ENCODE data around the gene ENHO. TPM values are rescaled to one million over a fixed set of nuclear protein-coding genes. Genes with fewer than 3 reads are reported as not detected.

Gene ENHO
- polyA plus RNA-seq, 1 donor (not counting 4 experiments of a cell fraction or from before 2014, with no cell fraction given), result not detected

Small RNAs within 50 kb of the gene (small RNA-seq; reads per million reads assigned to genes)
- 0 reads per million in 3 experiments for gene RN7SKP24 (ENCODE audit: insufficient read length in 3 of 3, low read depth in 3 of 3, low replicate concordance in 1 of 3)

Other genes starting within 250 kb of the ENHO start
- 1.1 to 1.8 TPM (median 1.5 TPM) in 3 replicates for gene KIF24, start 193.7 kb downstream of the ENHO start, polyA plus RNA-seq
- gene NUDT2, start 193.4 kb downstream of the ENHO start, polyA plus RNA-seq, result 33.4 to 35.3 TPM (median 33.6 TPM) in 3 replicates
- 3.1 to 4.6 TPM (median 3.7 TPM) in 3 replicates for gene MYORG, start 146.1 kb downstream of the ENHO start, polyA plus RNA-seq
- 8.9 to 10.6 TPM (median 9.2 TPM) in 3 replicates for gene FAM219A, start 64.4 kb downstream of the ENHO start, polyA plus RNA-seq
- 0.08 TPM in 1 of 3 replicates, not detected in the others for gene DNAI1, start 64.2 kb downstream of the ENHO start, polyA plus RNA-seq
- gene CNTFR, start 66.7 kb upstream of the ENHO start, polyA plus RNA-seq, result 0.42 to 1.5 TPM (median 0.66 TPM) in 3 replicates
- gene RPP25L, start 89.1 kb upstream of the ENHO start, polyA plus RNA-seq, result 21.9 to 37.0 TPM (median 23.4 TPM) in 3 replicates
- 71.0 to 129 TPM (median 106 TPM) in 3 replicates for gene DCTN3, start 97.5 kb upstream of the ENHO start, polyA plus RNA-seq
- gene ARID3C, start 106.1 kb upstream of the ENHO start, polyA plus RNA-seq, result 0.03 to 0.05 TPM in 2 of 3 replicates, not detected in the other
- gene SIGMAR1, start 114.8 kb upstream of the ENHO start, polyA plus RNA-seq, result 60.1 to 110 TPM (median 74.9 TPM) in 3 replicates
- gene GALT, start 123.7 kb upstream of the ENHO start, polyA plus RNA-seq, result 30.8 to 52.7 TPM (median 41.8 TPM) in 3 replicates
- 1.7 to 7.6 TPM (median 3.1 TPM) in 3 replicates for gene IL11RA, start 129.2 kb upstream of the ENHO start, polyA plus RNA-seq
- 0.46 to 1.1 TPM (median 1.1 TPM) in 3 replicates for gene CCL27, start 139.7 kb upstream of the ENHO start, polyA plus RNA-seq
- not detected in 3 replicates for gene CCL19, start 168.3 kb upstream of the ENHO start, polyA plus RNA-seq
- not detected in 3 replicates for gene CCL21, start 187.1 kb upstream of the ENHO start, polyA plus RNA-seq

Measured in keratinocyte (primary cell).